ENCODE data around the gene SLC5A6. TPM values are rescaled to one million over a fixed set of nuclear protein-coding genes. Genes with fewer than 3 reads are reported as not detected.
"Not testable (repeated sequence)": the region's sequence is repeated elsewhere in the genome, so short reads cannot be mapped to it uniquely, and the experiment has no call there.

SLC5A6 gene
- total RNA-seq, 2 donors from 2014 or later, result 17.4 to 34.6 TPM

DNA sequence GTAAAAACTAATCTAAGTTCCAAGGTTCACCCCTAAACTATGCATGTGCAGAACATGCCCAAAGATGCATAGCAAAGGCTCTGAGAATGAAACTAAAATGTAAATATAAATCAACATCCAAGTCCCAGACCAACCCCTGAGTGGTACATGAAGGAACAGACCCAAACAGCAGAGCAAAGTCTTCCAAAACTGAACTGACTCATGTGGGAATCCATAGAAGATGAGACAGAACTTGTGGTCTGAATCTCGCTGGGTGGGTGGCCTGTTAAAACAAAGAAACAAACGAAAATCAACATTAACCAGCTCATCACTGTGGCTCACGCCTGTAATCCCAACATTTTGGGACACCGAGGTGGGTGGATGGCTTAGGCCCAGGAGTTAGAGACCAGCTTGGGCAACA lies 29.7 kb downstream of the SLC5A6 start:
- no peak for ATAC-seq
- Histone ChIP-seq H3K9me3 (no peaks in the 10 kb centered on the region), H3K27ac (no peak overlapping the region), H3K27me3 (peaks cover 0 to 9% of the 10 kb centered on the region in 2 donors), H3K4me3 (no peak overlapping the region), H3K4me1 (no peaks in the 10 kb centered on the region), H3K36me3 (replicated peaks in 1 of 2; ENCODE audit: insufficient read depth in 1 of 2, low read depth in 2 of 2) (no peaks in the 10 kb centered on the region)
- WGBS, 2 donors, result 65 to 74% methylated on average over 4 of the region's 4 CpGs
- TF ChIP-seq, protein P1, sequence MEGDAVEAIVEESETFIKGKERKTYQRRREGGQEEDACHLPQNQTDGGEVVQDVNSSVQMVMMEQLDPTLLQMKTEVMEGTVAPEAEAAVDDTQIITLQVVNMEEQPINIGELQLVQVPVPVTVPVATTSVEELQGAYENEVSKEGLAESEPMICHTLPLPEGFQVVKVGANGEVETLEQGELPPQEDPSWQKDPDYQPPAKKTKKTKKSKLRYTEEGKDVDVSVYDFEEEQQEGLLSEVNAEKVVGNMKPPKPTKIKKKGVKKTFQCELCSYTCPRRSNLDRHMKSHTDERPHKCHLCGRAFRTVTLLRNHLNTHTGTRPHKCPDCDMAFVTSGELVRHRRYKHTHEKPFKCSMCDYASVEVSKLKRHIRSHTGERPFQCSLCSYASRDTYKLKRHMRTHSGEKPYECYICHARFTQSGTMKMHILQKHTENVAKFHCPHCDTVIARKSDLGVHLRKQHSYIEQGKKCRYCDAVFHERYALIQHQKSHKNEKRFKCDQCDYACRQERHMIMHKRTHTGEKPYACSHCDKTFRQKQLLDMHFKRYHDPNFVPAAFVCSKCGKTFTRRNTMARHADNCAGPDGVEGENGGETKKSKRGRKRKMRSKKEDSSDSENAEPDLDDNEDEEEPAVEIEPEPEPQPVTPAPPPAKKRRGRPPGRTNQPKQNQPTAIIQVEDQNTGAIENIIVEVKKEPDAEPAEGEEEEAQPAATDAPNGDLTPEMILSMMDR (IDR thresholded peaks at IDR 0.05), result no peak
- TF ChIP-seq POLR2A (IDR thresholded peaks at IDR 0.05), result no peak
- intact Hi-C loops (cut with DNase I), result no loop called here
- no peak for DNase-seq

DNA sequence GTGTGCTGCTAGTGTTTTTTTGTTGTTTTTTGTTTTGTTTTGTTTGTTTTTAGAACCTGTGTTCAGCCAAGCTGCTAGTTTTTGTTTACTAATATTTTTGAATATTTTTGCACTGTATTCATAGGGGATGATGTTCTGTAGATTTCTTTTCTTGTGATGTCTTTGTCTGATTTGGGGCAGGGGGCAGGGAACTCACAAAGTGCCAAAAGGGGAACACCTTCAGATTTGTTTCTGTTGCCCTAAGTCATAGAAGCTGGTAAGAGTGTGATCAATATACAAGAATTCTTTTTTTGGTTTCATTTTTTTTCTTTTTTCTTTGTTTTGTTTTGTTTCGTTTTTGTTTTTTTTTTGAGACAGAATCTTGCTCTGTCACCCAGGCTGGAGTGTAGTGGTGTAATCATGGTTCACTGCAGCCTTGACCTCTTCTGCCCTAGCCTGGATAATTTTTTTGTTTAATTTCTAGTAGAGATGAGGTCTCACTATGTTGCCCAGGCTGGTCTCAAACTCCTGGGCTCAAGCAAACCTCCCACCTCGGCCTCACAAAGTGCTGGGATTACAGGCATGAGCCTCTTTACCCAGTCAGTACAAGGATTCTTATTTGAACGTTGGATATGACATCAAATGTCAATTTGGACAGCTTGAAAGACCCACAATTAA lies 32.6 kb downstream of the SLC5A6 start:
- 39 to 46% methylated on average over 3 of the region's 3 CpGs for WGBS, 2 donors

DNA sequence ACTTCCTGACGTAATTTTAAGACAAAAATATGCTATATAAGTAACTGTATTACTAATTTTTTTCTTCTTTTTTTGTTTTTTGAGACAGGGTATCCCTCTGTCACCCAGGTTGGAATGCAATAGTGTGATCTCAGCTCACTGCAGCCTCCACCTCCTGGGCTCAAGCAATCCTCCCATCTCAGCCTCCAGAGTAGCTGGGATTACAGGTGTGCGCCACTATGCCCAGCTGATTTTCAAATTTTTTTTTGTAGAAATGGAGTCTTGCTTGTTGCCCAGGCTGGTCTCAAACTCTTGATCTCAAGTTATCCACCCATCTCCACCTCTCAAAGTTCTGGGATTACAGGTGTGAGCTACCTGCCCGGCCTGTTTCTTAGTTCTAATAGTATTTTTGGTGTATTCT lies 33.6 kb downstream of the SLC5A6 start:
- Histone ChIP-seq H3K36me3 (replicated peaks in 1 of 2; ENCODE audit: insufficient read depth in 1 of 2, low read depth in 2 of 2) (no peaks in the 10 kb centered on the region), H3K9me3 (no peaks in the 10 kb centered on the region), H3K27ac (no peak overlapping the region), H3K4me3 (no peak overlapping the region), H3K27me3 (peaks cover 0 to 18% of the 10 kb centered on the region in 2 donors), H3K4me1 (no peaks in the 10 kb centered on the region)
- DNase-seq (no peak), ATAC-seq (no peak)
- intact Hi-C loops (cut with DNase I), result no loop called here
- 71 to 81% methylated on average over 3 of the region's 3 CpGs for WGBS, 2 donors
- no peak for TF ChIP-seq POLR2A (IDR thresholded peaks at IDR 0.05)
- TF ChIP-seq, protein P1 (IDR thresholded peaks at IDR 0.05), result no peak

More for the DNA sequence above, 32.6 kb downstream of the SLC5A6 start:
- Histone ChIP-seq H3K4me3 (no peak overlapping the region), H3K27ac (no peak overlapping the region), H3K36me3 (replicated peaks in 1 of 2; ENCODE audit: insufficient read depth in 1 of 2, low read depth in 2 of 2) (no peaks in the 10 kb centered on the region), H3K4me1 (no peaks in the 10 kb centered on the region), H3K27me3 (peaks cover 0 to 18% of the 10 kb centered on the region in 2 donors), H3K9me3 (no peaks in the 10 kb centered on the region)
- no peak for DNase-seq
- intact Hi-C loops (cut with DNase I), result no loop called here
- no peak for TF ChIP-seq POLR2A (IDR thresholded peaks at IDR 0.05)
- TF ChIP-seq, protein P1 (IDR thresholded peaks at IDR 0.05), result no peak
- ATAC-seq, result no peak

DNA sequence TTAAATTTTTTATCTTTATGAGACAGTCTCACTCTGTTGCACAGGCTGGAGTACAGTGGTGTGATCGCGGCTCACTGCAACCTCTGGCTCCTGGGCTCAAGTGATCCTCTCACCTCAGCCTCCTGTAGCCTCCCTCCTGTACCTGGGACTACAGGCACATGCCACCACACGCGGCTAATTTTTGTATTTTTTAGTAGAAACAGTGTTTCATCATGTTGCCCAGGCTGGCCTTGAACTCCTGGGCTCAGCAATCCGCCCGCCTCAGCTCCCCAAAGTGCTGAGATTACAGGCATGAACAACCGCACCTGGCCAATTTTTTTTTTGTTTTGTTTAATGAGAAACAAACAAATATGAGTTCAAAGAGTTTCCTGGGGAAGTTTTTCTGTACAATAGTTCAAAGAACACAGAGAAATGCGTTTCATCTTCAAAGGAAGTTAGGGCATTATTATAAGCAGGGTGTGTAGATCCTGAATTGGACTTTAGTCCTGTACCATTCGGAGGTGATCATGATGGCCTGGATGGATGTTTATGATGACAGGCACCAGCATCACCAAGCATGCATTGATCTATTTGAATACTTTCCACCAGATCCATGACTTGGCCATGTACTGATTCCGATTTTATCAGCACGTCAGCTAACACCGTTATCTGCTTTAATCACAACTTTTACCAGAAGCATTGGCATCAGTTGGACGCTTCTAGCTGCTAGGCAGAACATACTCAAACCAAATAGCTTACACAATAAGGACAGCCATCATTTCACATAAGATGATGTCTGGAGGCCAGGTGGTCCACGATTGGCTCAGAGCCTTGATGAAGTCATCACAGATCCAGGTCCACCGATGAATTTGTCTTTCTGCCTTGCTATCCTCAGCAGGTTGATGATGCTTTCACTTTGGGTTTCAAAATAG lies 34.4 kb downstream of the SLC5A6 start:
- no peak for ATAC-seq
- 55% methylated on average over 15 of the region's 15 CpGs for WGBS, 2 donors
- TF ChIP-seq, protein P1 (IDR thresholded peaks at IDR 0.05), result no peak
- no peak for TF ChIP-seq POLR2A (IDR thresholded peaks at IDR 0.05)

DNA sequence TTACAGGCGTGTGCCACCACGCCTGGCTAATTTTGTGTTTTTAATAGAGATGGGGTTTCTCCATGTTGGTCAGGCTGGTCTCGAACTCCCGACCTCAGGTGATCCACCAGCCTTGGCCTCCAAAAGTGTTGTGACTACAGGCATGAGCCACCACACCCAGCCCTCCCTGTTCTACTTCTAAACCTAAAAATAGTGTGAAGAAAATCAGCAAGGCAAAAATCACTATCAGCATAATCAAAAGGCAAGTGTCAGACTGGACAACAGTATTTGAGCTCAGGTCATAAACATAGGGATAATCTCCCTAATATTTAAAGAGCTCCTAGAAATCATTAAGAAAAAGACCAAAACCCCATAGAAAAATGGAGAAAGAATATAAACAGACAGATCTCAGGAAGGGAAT lies 36.3 kb downstream of the SLC5A6 start:
- H3K27me3 ChIP-seq, result peaks cover 0 to 18% of the 10 kb centered on the region in 2 donors
- H3K4me1 ChIP-seq; H3K27ac ChIP-seq; H3K4me3 ChIP-seq; ATAC-seq; H3K9me3 ChIP-seq; DNase-seq; intact Hi-C loops (cut with DNase I); H3K36me3 ChIP-seq (replicated peaks in 1 of 2; ENCODE audit: insufficient read depth in 1 of 2, low read depth in 2 of 2): not testable (repeated sequence)
- 73 to 88% methylated on average over 2 to 4 of the region's 4 CpGs for WGBS, 2 donors

More for the DNA sequence above, 34.4 kb downstream of the SLC5A6 start:
- Histone ChIP-seq H3K4me1 (no peaks in the 10 kb centered on the region), H3K9me3 (no peaks in the 10 kb centered on the region), H3K4me3 (no peak overlapping the region), H3K27ac (no peak overlapping the region), H3K36me3 (replicated peaks in 1 of 2; ENCODE audit: insufficient read depth in 1 of 2, low read depth in 2 of 2) (no peaks in the 10 kb centered on the region), H3K27me3 (peaks cover 0 to 18% of the 10 kb centered on the region in 2 donors)
- no peak for DNase-seq
- intact Hi-C loops (cut with DNase I), result no loop called here

Measured in body of pancreas (tissue), 4 donors.